Sigmoid colon (tissue), 7 donors: ENCODE results near the gene PSMD13. TPM values are rescaled to one million over a fixed set of nuclear protein-coding genes. Genes with fewer than 3 reads are reported as not detected.

Experiments used
- DNase-seq: peaks from one replicate; pipeline ENCODE4 v3.0.0-alpha.2; 2019
- H3K27ac ChIP-seq, 4 donors: fragments of 200-600 bp; sonication (generic); one replicate each; pipeline ENCODE4 v1.5.1; 2016 to 2019; ENCODE audit warnings: mild to moderate bottlenecking in 1 of 4
- H3K27me3 ChIP-seq, 3 donors: fragments of 200-600 bp; sonication (generic); one replicate each; pipeline ENCODE4 v1.5.1; 2019; ENCODE audit warnings: mild to moderate bottlenecking in 1 of 3
- H3K36me3 ChIP-seq, 4 donors: fragments of 200-600 bp; sonication (generic); one replicate each; pipeline ENCODE4 v1.5.1; 2016 to 2019
- H3K4me1 ChIP-seq, 4 donors: fragments of 200-600 bp; sonication (generic); one replicate each; pipeline ENCODE4 v1.5.1; 2017 to 2019
- H3K4me3 ChIP-seq, 4 donors: fragments of 200-600 bp; sonication (generic); one replicate each; pipeline ENCODE4 v1.5.1; 2017 to 2019; ENCODE audit warnings: mild to moderate bottlenecking in 2 of 4, moderate library complexity in 1 of 4
- H3K9me3 ChIP-seq, 4 donors: fragments of 200-600 bp in 3 of 4; sonication (generic) in 3 of 4; one replicate each; pipeline versions ENCODE4 v1.5.1 to v1.6.1; 2013 to 2019
- CTCF ChIP-seq, 4 experiments: fragments of 450-650 bp in 3 of 4; fragments of 200-600 bp in 1 of 4; IDR thresholded peaks; one replicate each; pipeline ENCODE4 v1.5.1; 2016 to 2019; ENCODE audit warnings: antibody characterized with exemption in 4 of 4, mild to moderate bottlenecking in 3 of 4, moderate library complexity in 2 of 4
- EP300 ChIP-seq, 4 donors: sonication (generic); formaldehyde crosslinking; IDR thresholded peaks; one replicate each; pipeline ENCODE4 v1.6.1; 2017; ENCODE audit warnings: antibody characterized with exemption in 4 of 4
- POLR2A ChIP-seq, 2 donors: fragments of 450-650 bp; IDR thresholded peaks; one replicate each; pipeline ENCODE4 v1.6.1; 2016; ENCODE audit warnings: antibody characterized with exemption in 2 of 2, mild to moderate bottlenecking in 2 of 2, moderate library complexity in 2 of 2
- POLR2AphosphoS5 ChIP-seq, 4 donors: sonication (generic); formaldehyde crosslinking; IDR thresholded peaks; one replicate each; pipeline ENCODE4 v1.6.1; 2017; ENCODE audit warnings: antibody characterized with exemption in 4 of 4
- WGBS, 2 donors: extraction: QIAGEN DNeasy Blood & Tissue Kit; methylation state at CpG; one replicate each; pipeline ENCODE4 v1.1.7; 2013; 5-methylcytosine and 5-hydroxymethylcytosine counted together
- intact Hi-C: fragments of 100-400 bp; cut with DNase I; formaldehyde crosslinking; loops from one replicate; pipeline ENCODE4 v1.15.1; 2023
- polyA plus RNA-seq, 3 donors: library from polyadenylated mRNA; stranded (reverse); fragments of 200-250 nt; gene quantifications; one replicate each; pipeline ENCODE4 v1.2.3, GENCODE V29; 2013
- total RNA-seq, 4 donors: library from RNA; depleted of rRNA; stranded (reverse); fragments of >200 nt; gene quantifications; one replicate each; pipeline ENCODE4 v1.1.0, GENCODE V29; 2016
- donor health status: healthy with polysubstance abuse.
- donor health status: Bipolar disorder and iron deficiency.
- donor health status: healthy.

PSMD13 gene
- total and polyA plus RNA-seq, 7 donors: 86.2 to 180 (median 111) TPM

- peak; percentile 57 for DNase-seq
- Histone ChIP-seq H3K9me3 (no peaks in the 10 kb centered on the region), H3K27ac (no peak overlapping the region), H3K36me3 (peaks cover 8 to 14% (median 10%) of the 10 kb centered on the region in 4 donors), H3K4me3 (no peak overlapping the region), H3K4me1 (no peaks in the 10 kb centered on the region), H3K27me3 (no peaks in the 10 kb centered on the region)
- 82 to 90% methylated on average over 23 of the region's 23 CpGs for WGBS, 2 donors
- TF ChIP-seq POLR2A (IDR thresholded peaks at IDR 0.05) (no peak), CTCF (IDR thresholded peaks at IDR 0.05) (no peak), POLR2AphosphoS5 (IDR thresholded peaks at IDR 0.05) (no peak)
- intact Hi-C loops: no loop called here
These were observed 39.7 kb upstream of the PSMD13 start for GRCh38 chr11:196786-197731.

GRCh38 chr11:197741-198235, 39.0 kb upstream of the PSMD13 start:
- intact Hi-C loops: no loop called here
- TF ChIP-seq POLR2A (IDR thresholded peaks at IDR 0.05) (no peak), EP300 (IDR thresholded peaks at IDR 0.05) (no peak), CTCF (IDR thresholded peaks at IDR 0.05) (no peak), POLR2AphosphoS5 (IDR thresholded peaks at IDR 0.05) (no peak)
- no peak overlapping the region for H3K27ac ChIP-seq
- H3K36me3 ChIP-seq: peaks cover 8 to 22% (median 11%) of the 10 kb centered on the region in 4 donors
- WGBS, 2 donors: 85 to 89% methylated on average over 9 of the region's 9 CpGs
- peaks cover 0 to under 1% (median 0%) of the 10 kb centered on the region in 4 donors for H3K4me1 ChIP-seq
- H3K27me3 ChIP-seq: no peaks in the 10 kb centered on the region
- no peak overlapping the region for H3K4me3 ChIP-seq
- H3K9me3 ChIP-seq: no peaks in the 10 kb centered on the region
- peak; percentile 63 for DNase-seq

GRCh38 chr11:198236-198806, 38.5 kb upstream of the PSMD13 start:
- H3K27ac ChIP-seq: no peak overlapping the region
- H3K36me3 ChIP-seq: peaks cover 8 to 27% (median 15%) of the 10 kb centered on the region in 4 donors
- no peaks in the 10 kb centered on the region for H3K27me3 ChIP-seq
- intact Hi-C loops: no loop called here
- H3K4me1 ChIP-seq: peaks cover 0 to 6% (median 0%) of the 10 kb centered on the region in 4 donors
- H3K9me3 ChIP-seq: no peaks in the 10 kb centered on the region
- DNase-seq: peak; percentile 63
- 90% methylated on average over 21 of the region's 21 CpGs for WGBS, 2 donors
- no peak for TF ChIP-seq POLR2A (IDR thresholded peaks at IDR 0.05)
- no peak for TF ChIP-seq CTCF (IDR thresholded peaks at IDR 0.05)
- no peak for TF ChIP-seq EP300 (IDR thresholded peaks at IDR 0.05)
- no peak for TF ChIP-seq POLR2AphosphoS5 (IDR thresholded peaks at IDR 0.05)
- H3K4me3 ChIP-seq: no peak overlapping the region

GRCh38 chr11:199004-199581, 37.7 kb upstream of the PSMD13 start:
- peaks cover 0 to 11% (median 4%) of the 10 kb centered on the region in 4 donors for H3K4me1 ChIP-seq
- peak; percentile 56 for DNase-seq
- no peaks in the 10 kb centered on the region for H3K27me3 ChIP-seq
- no peak for TF ChIP-seq EP300 (IDR thresholded peaks at IDR 0.05)
- no peak for TF ChIP-seq POLR2AphosphoS5 (IDR thresholded peaks at IDR 0.05)
- TF ChIP-seq CTCF (IDR thresholded peaks at IDR 0.05): no peak
- TF ChIP-seq POLR2A (IDR thresholded peaks at IDR 0.05): no peak
- intact Hi-C loops: no loop called here
- WGBS, 2 donors: 88 to 89% methylated on average over 13 of the region's 13 CpGs
- H3K27ac ChIP-seq: no peak overlapping the region
- no peak overlapping the region for H3K4me3 ChIP-seq
- no peaks in the 10 kb centered on the region for H3K9me3 ChIP-seq
- peaks cover 10 to 35% (median 19%) of the 10 kb centered on the region in 4 donors for H3K36me3 ChIP-seq
